Cardiac fibroblast (primary cell): ENCODE results near the gene KDM8.
A peak's percentile ranks its signal among the peaks of the same experiment; 100 is the strongest.
"Not testable (repeated sequence)": the region's sequence is repeated elsewhere in the genome, so short reads cannot be mapped to it uniquely, and the experiment has no call there.

ENCODE experiments used
- DNase-seq, 2 donors: peaks; one replicate each; pipeline versions ENCODE4 v3.0.0 to v3.0.0-alpha.2; 2010; ENCODE audit warnings: low read depth in 2 of 2
- H3K4me3 ChIP-seq, 2 donors: replicated peaks in 1 of 2; 1 replicate in 1 of 2; 2 replicates in 1 of 2; pipeline ENCODE4 v1.5.1; 2011; ENCODE audit warnings: low read depth in 2 of 2, low read length in 2 of 2, mild to moderate bottlenecking in 2 of 2, moderate library complexity in 1 of 2
- CTCF ChIP-seq: IDR thresholded peaks from one replicate; pipeline ENCODE4 v1.5.1; 2011; ENCODE audit warnings: low read depth, mild to moderate bottlenecking, low read length, inconsistent platforms

The KDM8 gene

GRCh38 chr16:27254262-27254811 lies 51.0 kb downstream of the KDM8 start:
- DNase-seq, result no peak
- H3K4me3 ChIP-seq, result no peak overlapping the region
- TF ChIP-seq CTCF, result no peak

GRCh38 chr16:27256861-27257260 lies 53.5 kb downstream of the KDM8 start:
- DNase-seq, result no peak
- H3K4me3 ChIP-seq, result no peak overlapping the region
- no peak for TF ChIP-seq CTCF

- no peak overlapping the region for H3K4me3 ChIP-seq
- no peak for DNase-seq
- TF ChIP-seq CTCF, result no peak
Measured at GRCh38 chr16:27257271-27257670, 53.9 kb downstream of the KDM8 start.

- H3K4me3 ChIP-seq, result no peak overlapping the region
- TF ChIP-seq CTCF, result no peak
- peak in 1 of 2 donors; percentile 38 for DNase-seq
Measured at GRCh38 chr16:27258241-27258734, 55.0 kb downstream of the KDM8 start.

- no peak for DNase-seq
- TF ChIP-seq CTCF, result no peak
- no peak overlapping the region for H3K4me3 ChIP-seq
Measured at GRCh38 chr16:27259710-27260109, 56.4 kb downstream of the KDM8 start.

GRCh38 chr16:27262904-27263423 lies 59.6 kb downstream of the KDM8 start:
- not testable (repeated sequence) for DNase-seq, H3K4me3 ChIP-seq

GRCh38 chr16:27264151-27264550 lies 60.8 kb downstream of the KDM8 start:
- peak; percentile 67 to 87 for DNase-seq

More at GRCh38 chr16:27264151-27264550, 60.8 kb downstream of the KDM8 start:
- no peak for TF ChIP-seq CTCF
- no peak overlapping the region for H3K4me3 ChIP-seq
